ENCODE data around the gene RAD51B.

- TF ChIP-seq YY1 (tag by site-specific recombination; IDR thresholded peaks at IDR 0.05) (no peak), CTCF (tag by site-specific recombination; IDR thresholded peaks at IDR 0.05) (no peak), ZNF707 (tag by site-specific recombination; IDR thresholded peaks at IDR 0.05) (no peak), ZNF121 (tag by site-specific recombination; IDR thresholded peaks at IDR 0.05) (no peak), IKZF3 (tag by site-specific recombination; IDR thresholded peaks at IDR 0.05) (no peak), ZNF571 (tag by site-specific recombination; IDR thresholded peaks at IDR 0.05) (no peak), SETDB1 (IDR thresholded peaks at IDR 0.05; ENCODE audit: insufficient read length, low read length) (no peak)
These were observed 792.5 kb downstream of the RAD51B start for GRCh38 chr14:68612049-68612448.

Data from HEK293 (cell line).